Colonic mucosa (tissue), 4 donors: Measurements from ENCODE around the gene TMTC2. TPM values are rescaled to one million over a fixed set of nuclear protein-coding genes. Genes with fewer than 3 reads are reported as not detected.

ENCODE experiments used
- DNase-seq: peaks from one replicate; pipeline ENCODE4 v3.0.0-alpha.2; 2020
- H3K27ac ChIP-seq: fragments of 200-600 bp; one replicate; pipeline ENCODE4 v1.8.0; 2021
- H3K27me3 ChIP-seq: fragments of 200-600 bp; one replicate; pipeline ENCODE4 v1.8.0; 2021
- H3K36me3 ChIP-seq: fragments of 200-600 bp; one replicate; pipeline ENCODE4 v1.8.0; 2021
- H3K4me1 ChIP-seq: fragments of 200-600 bp; one replicate; pipeline ENCODE4 v1.8.0; 2021; ENCODE audit warnings: mild to moderate bottlenecking
- H3K4me3 ChIP-seq: fragments of 200-600 bp; one replicate; pipeline ENCODE4 v1.8.0; 2021
- H3K9ac ChIP-seq, 2 donors: one replicate each; pipeline ENCODE4 v1.7.0; 2013; ENCODE audit warnings: control low read depth in 2 of 2, low read depth in 2 of 2, low read length in 2 of 2
- H3K9me3 ChIP-seq: fragments of 200-600 bp; one replicate; pipeline ENCODE4 v1.8.0; 2021
- CTCF ChIP-seq: fragments of 200-600 bp; IDR thresholded peaks from one replicate; pipeline ENCODE4 v1.8.0; 2022; ENCODE audit warnings: antibody characterized with exemption, mild to moderate bottlenecking
- intact Hi-C: fragments of 100-400 bp; cut with DNase I; formaldehyde crosslinking; loops from one replicate; pipeline ENCODE4 v1.14.1; 2022
- total RNA-seq, 2 donors: library from RNA; stranded (reverse); fragmentation: NEBNext Ultra II Directional in 1 of 2; extraction: Animal tissue kit (Norgen Biotek cat#: 25700) in 1 of 2; gene quantifications; one replicate each; pipeline ENCODE4 v1.2.1, GENCODE V29; 2021
- donor health status: healthy.
- donor health status: DM: no; HTN: no; CAD: no.
- donor health status: DM: no; HTN: no; CAD: no.

Gene TMTC2
- total RNA-seq, 2 donors from 2014 or later = 12.2 to 20.6 TPM

- intact Hi-C loops = no loop called here
- DNase-seq = no peak
- Histone ChIP-seq H3K9ac (no peak overlapping the region), H3K9me3 (no peaks in the 10 kb centered on the region), H3K4me1 (no peaks in the 10 kb centered on the region), H3K36me3 (no peaks in the 10 kb centered on the region), H3K27ac (no peak overlapping the region), H3K4me3 (no peak overlapping the region), H3K27me3 (no peaks in the 10 kb centered on the region)
- no peak for TF ChIP-seq CTCF
Observed at GRCh38 chr12:82659343-82660207, 27.1 kb upstream of the TMTC2 start.

GRCh38 chr12:82660541-82661325, 26.0 kb upstream of the TMTC2 start:
- intact Hi-C loops = no loop called here
- no peak for DNase-seq
- no peak overlapping the region for H3K9ac ChIP-seq

GRCh38 chr12:82663893-82664292, 22.8 kb upstream of the TMTC2 start:
- TF ChIP-seq CTCF = no peak
- no peak overlapping the region for H3K9ac ChIP-seq
- no peak overlapping the region for H3K4me3 ChIP-seq
- no peak for DNase-seq
- H3K27me3 ChIP-seq = no peaks in the 10 kb centered on the region
- no peaks in the 10 kb centered on the region for H3K36me3 ChIP-seq
- intact Hi-C loops = no loop called here
- no peaks in the 10 kb centered on the region for H3K4me1 ChIP-seq
- H3K27ac ChIP-seq = no peak overlapping the region
- no peaks in the 10 kb centered on the region for H3K9me3 ChIP-seq

More at GRCh38 chr12:82660541-82661325, 26.0 kb upstream of the TMTC2 start:
- no peak overlapping the region for H3K4me3 ChIP-seq
- no peak for TF ChIP-seq CTCF
- no peaks in the 10 kb centered on the region for H3K9me3 ChIP-seq
- no peak overlapping the region for H3K27ac ChIP-seq
- no peaks in the 10 kb centered on the region for H3K4me1 ChIP-seq
- H3K27me3 ChIP-seq = no peaks in the 10 kb centered on the region
- H3K36me3 ChIP-seq = no peaks in the 10 kb centered on the region

DNA sequence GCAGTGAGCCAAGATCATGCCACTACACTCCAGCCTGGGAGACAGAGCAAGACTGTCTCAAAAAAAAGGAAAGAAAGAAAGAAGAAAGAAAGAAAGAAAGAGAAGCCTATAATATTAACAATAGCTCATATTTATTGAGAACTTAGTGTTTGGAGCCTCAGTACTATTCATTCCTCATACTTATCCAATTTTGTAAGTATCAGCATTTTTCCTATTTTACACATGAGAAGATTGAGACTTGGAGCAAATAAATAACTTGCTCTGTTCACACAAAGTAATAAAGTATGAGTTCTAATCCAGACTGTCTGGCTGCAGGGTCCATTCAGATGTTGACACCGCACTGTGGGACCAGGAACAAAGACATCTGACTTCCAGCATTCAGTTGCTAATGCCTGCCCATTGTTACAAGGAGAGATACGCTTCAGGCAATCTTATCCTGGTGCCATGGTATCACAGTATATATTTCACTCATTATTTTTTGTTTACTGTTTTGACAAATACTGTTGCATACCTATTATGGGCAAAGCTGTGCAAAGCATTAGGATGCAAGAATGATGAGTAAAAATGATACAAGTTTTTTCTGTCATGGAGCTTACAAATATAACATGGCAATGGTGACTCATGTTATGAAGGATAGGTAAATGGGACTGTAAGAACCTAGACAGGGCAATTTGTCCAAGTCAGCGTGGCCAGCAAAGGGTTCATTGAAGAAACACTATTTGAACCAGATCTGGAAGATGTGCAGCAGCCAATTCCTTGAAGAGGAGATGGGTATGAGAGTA, 21.4 kb upstream of the TMTC2 start:
- Histone ChIP-seq H3K9ac (no peak overlapping the region), H3K27ac (no peak overlapping the region), H3K9me3 (no peaks in the 10 kb centered on the region), H3K27me3 (no peaks in the 10 kb centered on the region), H3K4me3 (no peak overlapping the region), H3K4me1 (no peaks in the 10 kb centered on the region), H3K36me3 (no peaks in the 10 kb centered on the region)
- no peak for TF ChIP-seq CTCF
- intact Hi-C loops = no loop called here
- no peak for DNase-seq

GRCh38 chr12:82666830-82667229, 19.9 kb upstream of the TMTC2 start:
- H3K4me1 ChIP-seq = no peaks in the 10 kb centered on the region
- H3K27ac ChIP-seq = no peak overlapping the region
- no peak for DNase-seq
- no peaks in the 10 kb centered on the region for H3K36me3 ChIP-seq
- intact Hi-C loops = no loop called here
- H3K27me3 ChIP-seq = no peaks in the 10 kb centered on the region
- no peak for TF ChIP-seq CTCF
- no peak overlapping the region for H3K4me3 ChIP-seq
- no peak overlapping the region for H3K9ac ChIP-seq
- no peaks in the 10 kb centered on the region for H3K9me3 ChIP-seq
